Epithelial cell of alveolus of lung (primary cell): ENCODE data around the gene WDR38. TPM values are rescaled to one million over a fixed set of nuclear protein-coding genes. Genes with fewer than 3 reads are reported as not detected.

ENCODE experiments used
- total RNA-seq: library from RNA; depleted of rRNA; stranded (reverse); fragments of >200 nt; gene quantifications from 2 replicates; pipeline ENCODE4 v1.2.1, GENCODE V29; 2015

WDR38 gene
- total RNA-seq = not detected in 2 replicates

GRCh38 chr9:124852829-124853531 lies at the start of gene WDR38:
Gene WDR38, plus strand, starts transcription at chr9:124853460. Its CDS starts 72 bp downstream, at chr9:124853532.

GRCh38 chr9:124861342-124862229 lies 8.3 kb downstream of the WDR38 start, which contains the start of the genes ARPC5L and RPL35:
Gene ARPC5L, plus strand, starts transcription at chr9:124862130. Its CDS starts 7,161 bp downstream, at chr9:124869291.
Gene RPL35, minus strand, starts transcription at chr9:124861957. Its CDS starts 45 bp downstream, at chr9:124861912.

Other genes with a start within 250 kb of the WDR38 start
- gene NR6A1, start 82.1 kb upstream of the WDR38 start, total RNA-seq = 0.52 TPM in 1 of 2 replicates, not detected in the other
- gene OLFML2A, start 76.3 kb upstream of the WDR38 start, total RNA-seq = 15.8 and 89.3 TPM in 2 replicates
- 2,417 and 2,961 TPM in 2 replicates for gene RPL35, start 8.5 kb downstream of the WDR38 start, total RNA-seq
- gene ARPC5L, start 8.7 kb downstream of the WDR38 start, total RNA-seq = 21.9 and 30.6 TPM in 2 replicates
- 7.2 and 8.9 TPM in 2 replicates for gene GOLGA1, start 87.6 kb downstream of the WDR38 start, total RNA-seq